HG03571 (cell line): Measurements from ENCODE around the gene FSTL5.

Source experiments
- ATAC-seq: cut with Tn5 transposase; IDR thresholded peaks from one replicate; pipeline ENCODE4 v1.9.1; 2021; ENCODE audit not compliant: unreplicated experiment

FSTL5 gene

DNA sequence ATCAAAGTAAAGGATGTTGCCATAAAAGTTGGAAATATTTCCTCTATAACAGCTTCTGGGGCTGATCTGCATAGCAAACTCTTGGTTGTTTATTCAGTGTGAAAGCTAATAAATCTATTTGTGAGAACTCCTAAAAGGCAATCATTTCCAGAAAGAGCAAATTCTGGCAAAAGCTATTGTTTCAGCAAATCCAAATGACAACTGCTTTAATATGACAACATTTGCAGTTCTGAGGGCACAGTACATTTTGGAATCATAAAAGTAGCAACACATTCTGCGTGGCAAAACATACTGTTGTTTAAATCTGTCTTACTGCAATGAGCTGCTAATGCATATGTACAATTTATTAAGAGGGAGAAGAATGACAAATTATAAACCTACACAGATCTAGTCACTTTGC is 818.1 kb downstream of the FSTL5 start:
- ATAC-seq: no peak

DNA sequence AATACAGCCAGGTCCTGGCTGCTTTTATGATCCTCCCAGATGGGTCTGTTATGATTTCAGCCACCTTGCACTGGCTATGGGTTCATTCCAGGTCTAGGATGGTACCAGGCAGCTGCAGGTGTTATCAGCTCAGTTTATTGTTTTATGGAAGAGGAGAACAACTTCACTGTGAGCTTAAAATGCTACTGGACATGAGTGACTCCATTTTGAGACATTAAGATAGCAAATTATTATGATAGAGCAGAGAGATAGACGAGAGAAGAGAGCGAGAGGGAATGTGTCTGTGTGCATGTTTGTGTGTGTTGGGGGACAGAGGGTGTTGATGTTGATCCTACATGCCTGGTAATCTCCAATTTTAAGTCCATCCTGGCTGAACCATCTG is 820.2 kb downstream of the FSTL5 start:
- ATAC-seq: no peak

DNA sequence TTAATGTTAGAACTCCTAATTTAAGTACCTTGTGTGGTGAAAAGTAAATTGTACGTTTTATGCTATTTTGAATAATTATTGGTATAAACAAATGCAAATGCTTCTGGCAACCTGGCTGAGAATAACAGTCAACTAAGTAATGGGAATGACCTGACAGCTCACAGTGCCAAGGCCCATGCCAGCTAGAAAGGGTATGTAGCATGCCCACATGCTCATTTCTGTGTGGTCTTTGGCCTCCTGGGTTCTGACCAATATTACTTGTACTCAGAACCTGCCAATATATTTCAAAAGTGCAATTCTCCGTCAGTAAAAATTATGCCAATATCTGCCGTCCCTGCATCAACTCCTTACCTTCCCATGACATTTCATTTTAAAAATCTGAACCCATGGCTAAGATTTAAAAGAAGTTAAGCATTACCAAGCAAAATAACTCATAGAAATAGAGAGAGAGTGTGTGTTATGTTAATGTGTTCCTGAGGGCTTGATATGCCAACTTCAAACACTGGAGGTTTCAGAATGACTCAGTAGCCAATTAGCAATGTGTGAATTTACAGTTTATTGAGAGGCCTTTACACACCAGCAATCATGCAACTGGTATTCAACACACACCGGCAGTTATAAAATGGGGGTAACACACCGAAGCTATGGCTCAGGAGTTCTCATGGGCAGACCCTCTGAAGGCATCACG is 820.8 kb downstream of the FSTL5 start:
- no peak for ATAC-seq

DNA sequence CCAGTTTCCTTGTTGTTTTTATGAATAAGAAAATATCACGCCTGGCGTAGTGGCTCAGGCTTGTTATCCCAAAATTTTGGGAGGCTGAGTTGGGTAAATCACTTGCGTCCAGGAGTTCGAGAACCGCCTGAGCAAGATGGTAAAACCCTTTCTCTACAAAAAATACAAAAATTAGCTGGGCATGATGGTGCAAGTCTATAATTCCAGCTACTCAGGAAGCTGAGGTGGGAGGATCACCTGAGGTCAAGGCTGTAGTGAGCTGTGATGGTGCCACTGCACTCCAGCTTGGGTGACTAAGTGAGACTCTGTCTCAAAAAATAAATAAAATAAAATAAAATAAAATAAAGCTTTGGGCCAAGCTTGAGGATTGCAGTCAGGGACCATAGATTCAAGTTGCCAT is 827.2 kb downstream of the FSTL5 start:
- ATAC-seq: no peak

DNA sequence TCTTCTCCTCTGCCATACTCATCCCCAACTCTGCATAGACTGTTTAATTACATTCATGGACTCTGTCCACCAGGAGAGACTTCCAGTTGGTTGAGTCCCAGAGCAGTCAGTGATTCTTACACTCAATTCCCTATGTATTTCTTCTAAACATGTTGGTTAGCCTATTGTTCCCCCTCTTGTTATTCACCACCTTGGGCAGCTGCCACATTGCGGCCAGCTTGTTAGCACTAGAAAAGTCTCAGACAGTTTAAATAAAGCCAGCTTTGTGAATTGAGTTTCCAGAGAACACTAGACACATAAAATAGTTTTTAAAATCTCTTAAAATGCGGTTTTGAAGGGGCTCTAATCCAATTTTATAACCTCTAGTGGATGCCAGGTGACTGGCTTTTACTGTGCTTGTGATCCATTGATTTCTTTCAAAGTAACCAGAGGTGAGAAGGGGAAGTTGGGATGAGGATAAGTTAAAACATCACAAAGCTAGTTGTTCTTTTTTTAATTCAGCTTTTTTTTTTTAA is 827.7 kb downstream of the FSTL5 start:
- no peak for ATAC-seq
